ENCODE measurements around the gene FBXO47. TPM values are rescaled to one million over a fixed set of nuclear protein-coding genes. Genes with fewer than 3 reads are reported as not detected.
"Not testable (repeated sequence)": the region's sequence is repeated elsewhere in the genome, so short reads cannot be mapped to it uniquely, and the experiment has no call there.

The FBXO47 gene
- total RNA-seq, 1 donor from 2014 or later: not detected

GRCh38 chr17:38958326-38958725 is 8.9 kb downstream of the FBXO47 start:
- intact Hi-C loops (cut with DNase I): no loop called here
- no peaks in the 10 kb centered on the region for H3K27me3 ChIP-seq
- no peak for DNase-seq (ENCODE audit: low spot score in 2 of 2)
- no peak for TF ChIP-seq CTCF (IDR thresholded peaks at IDR 0.05)
- H3K36me3 ChIP-seq: no peaks in the 10 kb centered on the region
- H3K4me1 ChIP-seq: peaks cover 0 to 4% of the 10 kb centered on the region in 2 donors
- peak overlapping the region; percentile 31 to 58 for H3K27ac ChIP-seq
- no peaks in the 10 kb centered on the region for H3K9me3 ChIP-seq
- no peak overlapping the region for H3K4me3 ChIP-seq

- H3K27ac ChIP-seq; H3K4me3 ChIP-seq; intact Hi-C loops (cut with DNase I); H3K36me3 ChIP-seq; H3K9me3 ChIP-seq; H3K27me3 ChIP-seq; H3K4me1 ChIP-seq; DNase-seq (ENCODE audit: low spot score in 2 of 2): not testable (repeated sequence)
These were observed 13.4 kb downstream of the FBXO47 start for GRCh38 chr17:38953800-38954199.

- no peak for TF ChIP-seq CTCF (IDR thresholded peaks at IDR 0.05)
- H3K27ac ChIP-seq: no peak overlapping the region
- H3K27me3 ChIP-seq: no peaks in the 10 kb centered on the region
- no peaks in the 10 kb centered on the region for H3K9me3 ChIP-seq
- H3K36me3 ChIP-seq: no peaks in the 10 kb centered on the region
- DNase-seq (ENCODE audit: low spot score in 2 of 2): no peak
- intact Hi-C loops (cut with DNase I): no loop called here
- no peak overlapping the region for H3K4me3 ChIP-seq
- H3K4me1 ChIP-seq: no peaks in the 10 kb centered on the region
These were observed 20.0 kb downstream of the FBXO47 start for GRCh38 chr17:38947189-38947588.

GRCh38 chr17:38943607-38944006 is 23.6 kb downstream of the FBXO47 start:
- Histone ChIP-seq H3K4me3 (no peak overlapping the region), H3K4me1 (no peaks in the 10 kb centered on the region), H3K9me3 (no peaks in the 10 kb centered on the region), H3K27ac (no peak overlapping the region), H3K36me3 (no peaks in the 10 kb centered on the region), H3K27me3 (no peaks in the 10 kb centered on the region)
- TF ChIP-seq CTCF (IDR thresholded peaks at IDR 0.05): no peak
- DNase-seq (ENCODE audit: low spot score in 2 of 2): no peak
- intact Hi-C loops (cut with DNase I): no loop called here

- intact Hi-C loops (cut with DNase I): no loop called here
- no peaks in the 10 kb centered on the region for H3K36me3 ChIP-seq
- no peaks in the 10 kb centered on the region for H3K4me1 ChIP-seq
- peak overlapping the region in 1 of 2 donors; percentile 10 for H3K4me3 ChIP-seq
- no peak for TF ChIP-seq CTCF (IDR thresholded peaks at IDR 0.05)
- H3K27ac ChIP-seq: no peak overlapping the region
- H3K27me3 ChIP-seq: no peaks in the 10 kb centered on the region
- H3K9me3 ChIP-seq: no peaks in the 10 kb centered on the region
- DNase-seq (ENCODE audit: low spot score in 2 of 2): no peak
These were observed 24.4 kb downstream of the FBXO47 start for GRCh38 chr17:38942696-38943334.

GRCh38 chr17:38940404-38940803 is 26.8 kb downstream of the FBXO47 start:
- peaks cover 0 to 4% of the 10 kb centered on the region in 2 donors for H3K4me1 ChIP-seq
- no peak for TF ChIP-seq CTCF (IDR thresholded peaks at IDR 0.05)
- intact Hi-C loops (cut with DNase I): no loop called here

More at GRCh38 chr17:38940404-38940803, 26.8 kb downstream of the FBXO47 start:
- Histone ChIP-seq H3K36me3 (no peaks in the 10 kb centered on the region), H3K27me3 (no peaks in the 10 kb centered on the region), H3K27ac (no peak overlapping the region), H3K4me3 (no peak overlapping the region), H3K9me3 (no peaks in the 10 kb centered on the region)
- no peak for DNase-seq (ENCODE audit: low spot score in 2 of 2)
